CD4-positive, alpha-beta T cell treated with Interleukin-6 for 4 hours (primary cell): ENCODE results near the gene IZUMO1R.
"Not testable (repeated sequence)": the region's sequence is repeated elsewhere in the genome, so short reads cannot be mapped to it uniquely, and the experiment has no call there.

Source experiments
- DNase-seq: peaks from one replicate; pipeline ENCODE4 v3.0.0-alpha.2; 2020; ENCODE audit warnings: mixed read lengths

Gene IZUMO1R

DNA sequence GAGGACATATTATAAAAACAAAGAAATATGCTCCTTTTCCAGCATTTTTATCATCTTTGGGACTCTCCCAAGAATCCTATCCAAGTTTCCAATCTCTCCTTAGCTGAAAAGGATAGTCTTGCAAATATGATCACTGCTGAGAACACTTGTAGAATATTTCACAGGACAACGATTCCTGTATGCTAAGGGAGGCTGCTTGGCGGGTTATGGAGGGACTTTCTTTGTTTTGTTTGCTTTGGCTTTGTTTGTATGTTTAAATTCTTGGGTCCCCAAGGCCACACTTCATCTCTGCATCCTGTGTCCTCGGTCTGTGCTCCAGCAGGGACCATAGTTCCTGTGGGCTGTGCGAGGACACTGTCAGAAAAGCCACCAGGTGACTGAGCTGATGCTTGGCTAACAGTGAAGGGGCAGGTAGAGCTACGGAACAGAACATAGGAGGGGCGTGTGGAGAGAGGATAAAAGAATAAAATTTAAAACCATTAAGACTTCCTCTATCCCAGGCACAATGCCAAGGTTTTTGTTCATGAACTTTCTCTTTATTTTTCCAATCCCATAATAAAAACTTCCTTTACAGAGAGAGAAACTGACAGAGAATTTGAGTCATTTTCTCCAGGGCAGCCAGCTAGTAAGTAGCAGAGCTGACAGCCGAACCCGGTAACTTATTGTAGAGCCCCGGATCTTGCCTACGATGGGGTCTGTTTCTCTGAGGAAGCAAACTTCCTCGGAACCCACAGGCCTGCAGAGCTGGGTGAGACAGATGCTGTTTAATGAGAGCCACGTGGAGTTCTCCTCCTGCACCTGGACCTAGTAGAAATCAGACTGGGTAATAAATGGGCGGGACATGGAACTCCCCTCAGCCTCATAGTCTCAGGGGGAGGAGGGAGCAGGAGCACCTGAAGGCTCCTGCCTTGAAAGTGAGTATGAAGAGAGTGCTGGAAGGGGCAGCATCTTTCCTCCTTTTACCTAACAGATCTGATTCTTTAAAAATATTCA is at the start of gene IZUMO1R:
IZUMO1R (plus strand) TSS at position 615 of the 993 bp plus-strand sequence. CDS start 1,057 bp downstream, outside the sequence.
- no peak for DNase-seq

DNA sequence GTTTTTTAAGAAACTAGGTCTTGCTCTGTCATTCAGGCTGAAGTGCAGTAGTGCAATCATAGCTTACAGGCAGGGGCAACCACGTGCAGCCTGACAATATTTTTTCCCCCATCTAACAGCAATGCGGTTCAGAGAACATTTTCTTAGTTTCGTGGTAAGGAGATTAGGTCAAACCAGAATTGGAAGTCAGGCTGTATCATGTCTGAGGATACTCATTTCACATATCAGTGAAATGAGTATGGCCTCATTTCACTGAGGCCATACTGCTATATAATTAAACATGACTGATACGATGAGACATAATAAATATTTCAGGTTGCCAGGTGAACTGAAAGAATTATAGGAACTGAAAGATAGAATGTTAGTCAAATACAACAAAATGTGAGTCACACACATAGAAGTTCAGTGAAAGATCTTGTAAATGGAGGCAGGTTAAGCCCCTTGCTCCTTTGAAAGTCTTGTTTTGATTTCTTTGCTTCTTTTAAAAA is 32.5 kb upstream of the IZUMO1R start:
- no peak for DNase-seq

DNA sequence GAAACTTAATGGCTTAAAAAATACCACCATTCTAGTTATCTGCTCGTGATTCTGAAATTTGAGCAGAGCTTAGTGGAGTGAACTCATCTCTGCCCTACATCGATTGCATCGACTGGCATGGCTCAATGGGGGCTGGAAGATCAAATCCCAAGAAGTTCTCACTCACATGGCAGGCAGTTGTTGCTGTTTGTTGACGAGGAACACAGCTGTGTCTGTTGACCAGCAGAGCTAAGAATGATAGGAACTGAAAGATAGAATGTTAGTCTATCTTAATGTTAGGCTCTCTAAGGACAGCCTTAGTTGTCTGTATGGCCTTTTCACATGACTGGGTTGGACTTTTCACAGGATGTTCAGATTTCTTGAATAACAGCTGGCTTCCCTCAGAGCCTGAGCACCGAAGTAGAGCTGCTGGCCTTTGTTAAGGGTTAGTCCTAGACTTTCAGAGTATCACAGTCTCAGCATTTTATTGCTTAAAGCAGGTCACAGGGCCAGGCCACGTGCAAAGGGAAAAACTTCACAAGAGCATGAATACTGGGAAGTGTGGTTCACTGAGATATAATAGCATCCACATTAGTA is 31.6 kb upstream of the IZUMO1R start:
- DNase-seq = no peak

DNA sequence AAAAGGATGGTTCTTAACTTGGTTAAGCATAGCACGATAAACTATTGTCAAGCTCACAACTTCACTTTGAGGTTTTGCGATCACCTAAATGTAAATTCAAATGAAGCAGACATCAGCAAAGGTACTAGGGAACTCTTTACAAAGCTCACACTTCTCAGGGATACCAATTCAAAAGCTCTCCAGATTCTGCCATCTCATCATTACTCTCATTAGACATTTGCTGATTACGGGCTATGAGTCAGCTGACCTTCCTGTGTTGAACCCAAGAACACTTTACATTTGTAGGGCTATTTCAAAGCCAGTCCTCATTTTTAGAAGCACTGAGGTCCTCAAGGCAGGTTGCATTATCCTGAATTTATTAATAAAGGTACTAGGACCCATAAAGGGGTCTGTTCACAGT is 28.4 kb upstream of the IZUMO1R start:
- DNase-seq = no peak

DNA sequence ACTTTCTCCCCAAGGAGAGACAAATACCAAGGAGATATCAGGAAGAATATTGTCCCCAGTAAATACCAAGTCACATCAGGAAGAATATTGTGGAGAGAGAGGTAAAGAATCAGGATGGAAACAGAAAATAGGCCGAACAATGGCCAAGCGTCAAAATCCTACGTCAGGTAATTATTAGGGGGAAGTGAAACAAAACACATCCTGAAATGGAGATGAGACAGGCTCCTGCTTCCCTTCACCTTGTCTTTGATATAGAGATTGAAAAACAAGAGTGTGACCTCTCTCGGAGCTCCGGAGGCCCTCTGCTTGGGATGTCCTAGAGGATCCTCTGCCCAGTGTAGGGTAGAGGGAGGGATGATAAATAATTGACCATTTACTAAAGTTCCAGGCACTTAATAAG is 27.4 kb upstream of the IZUMO1R start:
- no peak for DNase-seq

DNA sequence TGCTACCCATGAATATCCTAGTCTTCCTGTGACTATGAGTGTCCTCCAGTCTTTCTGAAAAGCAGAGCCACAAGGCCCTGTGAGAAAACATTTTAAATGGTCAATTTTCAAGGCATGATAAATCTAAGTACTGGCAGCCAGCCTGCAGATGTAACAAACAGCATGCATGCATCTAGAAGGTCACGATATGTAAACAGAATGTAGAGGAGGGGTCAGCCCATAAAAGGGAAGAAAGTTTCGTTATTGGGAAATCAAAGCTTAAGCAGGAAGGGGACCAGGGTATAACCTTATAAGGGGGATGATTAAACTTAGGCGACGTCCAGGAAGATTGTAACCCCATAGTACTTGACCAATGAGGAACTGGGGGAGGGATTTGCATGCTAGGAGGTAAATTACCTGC is 26.2 kb upstream of the IZUMO1R start:
- DNase-seq = not testable (repeated sequence)

DNA sequence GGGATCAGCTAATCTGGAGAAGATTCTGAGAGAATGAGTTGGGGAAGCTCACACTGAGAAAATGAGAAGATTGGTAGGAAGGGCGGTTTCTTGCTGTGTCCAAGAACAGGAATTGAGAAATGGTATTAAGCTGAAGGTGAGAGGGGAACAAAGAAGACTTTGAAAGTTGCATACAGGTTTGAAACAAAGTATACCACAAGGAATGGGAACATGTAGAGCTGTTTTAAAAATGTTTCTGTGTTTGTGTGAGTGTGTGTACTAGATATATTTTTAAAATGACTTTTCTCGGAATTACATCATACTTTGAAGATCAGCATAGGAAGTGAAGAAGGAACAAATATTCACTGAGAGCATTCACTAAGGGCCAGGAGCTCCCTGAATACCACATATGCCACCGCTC is 24.4 kb upstream of the IZUMO1R start:
- no peak for DNase-seq

DNA sequence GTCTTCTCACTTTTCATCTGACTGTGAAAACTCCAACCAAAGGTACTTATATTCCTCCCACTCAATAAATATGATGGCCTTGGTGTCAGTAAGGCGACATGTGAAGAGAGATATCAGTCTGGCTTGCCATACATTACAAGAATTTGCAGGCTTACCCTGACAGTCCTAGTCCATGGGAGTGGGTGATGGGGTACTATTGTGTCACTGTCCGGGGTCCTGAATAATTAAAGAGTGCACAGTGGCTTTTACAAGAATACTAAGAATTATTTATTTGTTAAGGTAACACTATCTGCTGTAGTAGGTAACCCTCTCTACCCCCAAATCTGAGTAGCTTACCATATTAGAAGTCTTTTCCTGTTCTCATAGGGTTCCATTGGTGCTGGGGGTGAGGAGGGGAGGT is 23.1 kb upstream of the IZUMO1R start:
- DNase-seq = no peak

DNA sequence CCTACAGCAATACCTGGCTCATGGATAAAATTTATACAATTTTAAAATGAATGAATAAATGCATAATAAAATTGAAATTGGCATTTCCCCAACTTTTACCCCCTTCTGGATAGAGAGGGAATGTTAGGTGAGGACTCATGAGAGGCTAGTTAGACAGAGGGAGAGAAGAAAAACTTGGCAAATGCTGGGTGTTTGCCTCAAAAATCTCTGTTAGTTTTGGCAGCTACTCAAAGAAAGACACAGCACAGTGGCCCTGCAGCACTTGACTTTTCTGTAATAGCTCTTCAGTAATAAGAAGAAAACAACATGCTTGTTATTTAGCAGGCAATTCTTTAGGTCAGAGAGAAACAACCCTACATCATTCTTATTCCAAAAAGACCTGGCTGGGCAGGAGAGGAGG is 20.7 kb upstream of the IZUMO1R start:
- no peak for DNase-seq

DNA sequence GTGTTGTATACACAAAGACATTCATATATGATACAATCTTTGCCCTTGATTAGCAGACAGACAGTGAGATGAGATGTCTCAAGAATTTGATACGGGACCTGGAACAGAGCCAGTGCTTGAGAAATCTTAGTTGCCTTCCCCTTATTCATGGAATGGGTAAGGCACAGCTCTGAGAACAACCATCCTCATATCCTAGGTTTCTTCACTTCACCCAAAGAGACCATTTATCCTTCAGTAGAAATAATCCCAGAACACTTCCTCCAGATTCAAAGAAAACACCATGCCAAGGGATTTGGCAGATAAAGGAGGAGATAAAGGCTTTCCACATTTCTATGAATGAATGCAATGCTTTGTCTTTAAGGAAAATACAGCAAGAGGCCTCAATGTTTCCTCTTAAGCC is 8.8 kb upstream of the IZUMO1R start:
- DNase-seq = no peak

DNA sequence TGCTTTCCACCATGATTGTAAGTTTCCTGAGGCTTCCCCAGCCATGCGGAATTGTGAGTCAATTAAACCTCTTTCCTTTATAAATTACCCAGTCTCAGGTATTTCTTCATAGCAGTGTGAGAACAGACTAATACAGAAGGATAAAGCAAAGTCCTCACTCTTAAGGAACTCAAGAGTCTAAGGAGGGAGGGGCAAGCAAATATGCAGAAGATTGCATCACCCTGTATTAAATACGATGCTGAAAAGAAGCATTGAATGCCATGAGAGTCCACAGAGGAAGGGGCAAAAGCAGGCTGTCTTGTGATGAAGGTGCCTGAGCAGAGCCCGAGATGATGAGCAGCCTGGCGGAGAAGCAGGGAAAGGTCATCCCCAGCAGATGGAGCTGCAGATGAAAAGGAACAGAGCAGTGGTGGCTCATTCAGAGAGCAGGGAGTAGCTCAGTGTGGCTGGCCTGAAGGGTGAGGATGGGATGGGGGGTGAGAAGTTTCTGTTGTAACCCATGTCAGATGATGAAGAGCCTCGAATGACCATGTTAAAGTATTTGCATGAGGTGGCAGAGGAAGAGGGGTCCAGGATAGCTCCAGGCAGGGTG is 6.3 kb upstream of the IZUMO1R start:
- DNase-seq = no peak

DNA sequence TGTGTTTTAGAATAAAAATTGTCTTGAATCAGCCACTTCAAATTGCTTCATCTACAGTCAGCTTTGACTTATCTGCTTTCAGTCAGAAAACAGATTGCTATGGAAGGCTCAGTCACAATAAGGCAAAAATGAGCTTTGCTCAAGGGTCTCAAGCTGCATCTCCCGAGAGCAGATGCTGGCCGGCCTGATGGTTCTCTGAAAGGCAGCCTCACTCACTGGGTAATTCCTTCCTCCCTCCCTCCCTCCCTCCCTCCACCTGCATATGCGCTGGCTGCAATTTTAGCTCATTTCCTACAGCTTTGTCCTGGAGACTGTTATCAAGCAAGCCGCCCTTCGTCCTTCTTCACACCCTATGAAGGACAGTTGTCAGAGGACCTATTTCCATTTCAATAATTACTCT is 1.6 kb upstream of the IZUMO1R start:
- DNase-seq = no peak

DNA sequence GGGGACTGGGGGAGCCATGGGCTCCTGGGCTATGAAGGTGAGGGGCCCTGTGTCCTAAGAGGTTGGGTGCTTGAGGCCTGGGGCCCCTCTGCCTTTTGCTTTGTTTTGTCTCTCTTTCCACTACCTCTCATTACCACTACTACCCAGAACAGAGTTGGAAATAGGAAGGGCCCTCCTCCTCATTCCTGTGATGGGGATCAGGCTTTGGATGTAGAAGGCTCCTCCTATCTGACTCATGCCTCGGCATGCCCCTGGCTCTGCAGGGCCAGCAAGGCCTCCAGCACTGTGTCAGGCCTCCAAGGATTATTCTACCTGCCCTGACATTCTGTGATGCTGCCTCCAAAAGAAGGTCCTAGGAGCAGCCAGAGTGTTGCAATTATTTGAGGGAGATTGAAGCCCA is 766 bp downstream of the IZUMO1R start:
- no peak for DNase-seq

DNA sequence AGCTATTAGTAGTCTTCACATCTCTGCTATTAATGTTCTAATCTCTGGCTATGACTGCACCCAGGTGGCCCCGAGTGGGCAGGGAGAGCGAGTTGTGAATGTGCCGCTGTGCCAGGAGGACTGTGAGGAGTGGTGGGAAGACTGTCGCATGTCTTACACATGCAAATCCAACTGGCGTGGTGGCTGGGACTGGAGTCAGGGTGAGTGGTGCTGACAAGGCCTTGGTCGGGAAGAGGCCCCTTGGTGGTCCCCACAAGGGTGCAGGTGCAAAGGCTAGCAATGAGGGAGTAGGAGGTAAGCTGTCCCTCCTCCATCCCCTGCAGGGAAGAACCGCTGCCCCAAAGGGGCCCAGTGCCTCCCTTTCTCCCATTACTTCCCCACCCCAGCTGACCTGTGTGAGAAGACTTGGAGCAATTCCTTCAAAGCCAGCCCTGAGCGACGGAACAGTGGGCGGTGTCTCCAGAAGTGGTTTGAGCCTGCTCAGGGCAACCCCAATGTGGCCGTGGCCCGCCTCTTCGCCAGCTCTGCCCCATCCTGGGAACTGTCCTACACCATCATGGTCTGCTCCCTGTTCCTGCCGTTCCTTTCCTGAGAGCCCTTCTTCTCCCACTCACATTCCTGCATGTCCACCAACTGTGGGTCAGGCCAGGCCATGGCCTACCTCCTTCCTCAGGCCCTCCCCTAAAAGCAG is 2.9 kb downstream of the IZUMO1R start:
- no peak for DNase-seq

DNA sequence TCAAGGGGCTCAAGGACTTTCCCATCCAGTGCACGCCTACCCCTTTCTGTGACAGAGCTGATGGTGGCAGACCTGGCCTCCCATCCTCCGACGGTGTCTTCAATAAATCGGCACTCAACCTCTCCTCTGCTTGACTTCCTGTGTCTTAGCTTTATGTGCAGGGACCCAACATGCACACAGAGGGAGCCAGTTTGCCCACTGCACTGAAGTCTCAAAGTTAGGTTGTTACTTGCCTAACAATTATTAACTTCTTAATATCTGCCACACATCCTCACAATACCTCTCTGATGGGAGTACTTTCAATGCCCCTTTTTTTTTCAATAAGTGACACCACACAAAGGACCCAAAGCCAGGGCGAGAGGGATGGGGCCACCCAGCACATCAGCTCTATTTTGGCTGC is 3.6 kb downstream of the IZUMO1R start:
- no peak for DNase-seq

DNA sequence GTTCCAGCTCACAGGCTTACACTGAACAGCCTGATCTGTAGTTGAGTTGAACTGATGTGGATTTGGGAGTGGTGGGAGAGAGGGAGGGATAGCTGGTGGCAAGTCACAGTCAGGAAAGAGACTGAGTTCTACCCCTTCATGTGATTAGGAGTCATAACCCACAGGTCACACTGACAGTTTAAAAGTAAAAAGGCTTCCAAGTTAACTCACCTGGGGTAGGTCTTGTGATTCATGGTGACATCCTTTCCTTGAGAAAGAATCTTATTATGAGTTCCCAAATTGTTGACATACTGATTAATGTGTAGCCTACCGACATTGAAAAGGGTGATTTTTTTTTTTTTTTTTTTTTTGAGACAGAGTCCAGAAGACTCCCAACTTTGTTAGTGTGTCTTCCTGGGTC is 5.4 kb downstream of the IZUMO1R start:
- no peak for DNase-seq

DNA sequence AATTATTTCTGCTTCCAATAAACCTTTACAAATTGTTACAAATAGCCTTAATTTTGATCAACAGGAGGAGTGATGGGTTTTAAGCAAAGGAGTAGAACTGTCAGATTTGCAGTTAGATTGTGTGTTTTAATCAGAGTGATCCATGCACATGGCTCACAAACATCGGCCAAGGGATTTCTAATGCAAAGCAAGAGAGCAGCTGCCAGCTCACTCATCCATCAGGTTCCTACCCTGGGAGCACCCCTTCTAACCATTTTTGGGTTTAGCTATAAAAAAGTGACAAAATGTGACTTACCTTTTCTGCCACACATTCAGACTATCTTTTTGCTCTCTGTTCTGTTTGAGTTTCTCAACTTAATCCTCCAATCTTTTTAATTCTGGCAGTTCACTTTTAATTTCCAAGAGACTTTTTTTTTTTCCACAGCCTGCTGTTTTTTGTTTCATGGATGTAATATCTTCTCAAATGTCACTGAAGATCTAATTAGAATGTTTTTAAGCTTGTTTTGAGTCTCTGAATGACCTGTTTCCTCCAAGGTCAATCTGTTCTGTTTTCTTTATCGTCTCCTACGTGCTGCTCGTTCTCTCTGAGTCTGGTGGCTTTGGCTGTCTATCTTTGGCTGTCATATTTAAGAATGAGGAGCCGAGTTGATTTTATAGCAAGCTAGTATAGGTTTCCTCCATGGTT is 6.0 kb downstream of the IZUMO1R start:
- no peak for DNase-seq

DNA sequence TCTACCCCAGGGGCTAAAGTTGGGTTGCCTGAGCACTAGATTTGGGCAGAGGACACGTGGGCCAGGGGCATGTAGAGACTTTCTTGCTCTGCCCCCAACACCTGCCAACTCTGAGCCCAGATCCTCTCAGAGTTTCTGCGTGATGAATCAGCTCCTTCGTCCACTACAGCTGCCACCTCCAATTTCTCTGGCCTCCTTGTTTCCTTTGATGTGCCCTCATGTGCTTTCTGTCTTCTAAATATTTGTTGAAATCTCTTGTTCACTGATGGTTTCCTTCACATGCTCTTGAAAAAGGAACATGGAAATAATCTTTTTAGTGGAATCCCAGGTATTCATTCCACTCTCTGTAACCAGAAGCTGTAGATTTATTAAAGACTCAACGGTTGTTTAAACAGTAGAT is 8.0 kb downstream of the IZUMO1R start:
- no peak for DNase-seq

DNA sequence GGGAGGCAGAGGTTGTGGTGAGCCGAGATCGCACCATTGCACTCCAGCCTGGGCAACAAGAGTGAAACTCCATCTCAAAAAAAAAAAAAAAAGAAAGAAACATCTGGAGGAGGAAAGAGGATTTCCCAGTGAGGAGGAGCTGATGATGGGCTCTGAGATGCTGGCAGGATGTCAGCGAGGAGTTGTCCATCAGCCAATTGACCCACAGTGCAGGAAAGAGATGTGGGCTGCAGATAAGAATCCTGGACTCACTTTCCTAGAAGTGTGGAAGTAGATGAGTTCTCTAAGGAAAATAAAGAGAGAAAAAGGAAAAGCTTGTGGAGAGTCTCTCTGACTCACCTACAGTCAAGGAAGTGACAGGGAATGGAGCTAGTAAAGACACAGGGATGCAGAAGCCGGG is 9.7 kb downstream of the IZUMO1R start:
- no peak for DNase-seq

DNA sequence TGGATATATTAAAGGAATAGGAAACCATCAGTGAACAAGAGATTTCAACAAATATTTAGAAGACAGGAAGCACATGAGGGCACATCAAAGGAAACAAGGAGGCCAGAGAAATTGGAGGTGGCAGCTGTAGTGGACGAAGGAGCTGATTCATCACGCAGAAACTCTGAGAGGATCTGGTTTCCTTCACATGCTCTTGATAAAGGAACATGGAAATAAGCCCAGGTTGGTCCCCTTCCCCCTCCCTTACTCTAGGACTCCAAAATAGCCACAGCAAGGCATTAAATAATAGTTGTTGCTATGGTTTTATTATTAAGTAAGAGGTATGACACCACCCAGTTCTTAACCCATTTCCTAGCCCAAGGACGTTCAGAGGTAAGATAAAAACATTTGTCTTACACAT is 11.3 kb downstream of the IZUMO1R start:
- DNase-seq = no peak

DNA sequence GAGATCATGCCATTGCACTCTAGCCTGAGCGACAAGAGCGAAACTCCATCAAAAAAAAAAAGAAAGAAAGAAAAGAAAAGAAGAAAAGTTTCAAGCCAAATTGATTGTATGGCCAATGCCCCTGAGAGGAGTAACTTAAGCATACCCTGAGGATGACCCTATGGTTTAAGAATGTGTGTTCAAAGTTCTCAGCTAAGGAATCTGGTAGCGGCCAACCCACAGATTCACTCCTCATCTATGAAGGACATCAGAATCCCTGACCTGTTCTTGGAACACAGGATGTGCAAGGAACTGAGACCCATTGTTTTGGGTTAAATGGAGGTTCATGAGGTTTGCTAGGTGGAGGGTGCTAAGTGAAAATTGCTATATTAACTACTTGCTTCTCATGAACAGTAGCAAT is 18.1 kb downstream of the IZUMO1R start:
- no peak for DNase-seq

DNA sequence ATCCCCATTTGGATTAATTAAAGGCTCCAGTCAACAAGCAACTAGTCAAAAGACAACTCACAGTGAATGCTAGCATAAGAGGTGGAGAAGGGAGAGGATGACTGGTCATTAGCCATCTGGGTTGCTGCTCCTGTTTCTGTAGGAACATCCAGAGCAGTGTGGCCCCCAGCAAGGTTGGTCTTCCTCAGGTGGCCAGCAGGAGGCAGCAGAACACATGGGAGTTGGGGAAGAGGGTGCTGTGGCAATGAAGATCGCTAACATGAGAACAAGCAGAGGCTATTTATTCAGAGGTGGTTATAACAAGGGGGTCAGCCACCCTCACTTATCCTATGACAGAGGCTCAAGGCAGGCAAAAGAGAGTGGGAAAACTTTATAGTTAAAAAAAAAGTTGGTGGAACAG is 21.3 kb downstream of the IZUMO1R start:
- peak; percentile 28 for DNase-seq

DNA sequence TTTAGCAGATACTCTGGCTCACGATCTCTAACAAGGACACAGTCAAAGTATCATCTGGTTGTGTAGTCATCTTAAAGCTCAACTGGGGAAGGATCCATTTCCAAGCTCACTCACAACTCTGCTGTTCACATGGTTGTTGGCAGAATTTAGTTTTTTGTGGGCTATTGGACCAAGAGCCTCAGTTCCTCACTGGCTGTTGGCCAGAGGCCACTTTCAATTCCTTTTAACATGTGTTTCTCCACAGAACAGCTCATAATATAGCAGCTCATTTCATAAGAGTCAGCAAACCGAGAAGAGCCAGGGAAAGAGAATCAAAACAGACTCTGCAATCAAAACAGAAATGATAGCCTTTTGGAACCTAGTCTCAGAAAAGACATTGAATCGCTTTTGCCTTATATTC is 22.6 kb downstream of the IZUMO1R start:
- no peak for DNase-seq
